ENCODE measurements around the gene VAC14.

VAC14 gene

DNA sequence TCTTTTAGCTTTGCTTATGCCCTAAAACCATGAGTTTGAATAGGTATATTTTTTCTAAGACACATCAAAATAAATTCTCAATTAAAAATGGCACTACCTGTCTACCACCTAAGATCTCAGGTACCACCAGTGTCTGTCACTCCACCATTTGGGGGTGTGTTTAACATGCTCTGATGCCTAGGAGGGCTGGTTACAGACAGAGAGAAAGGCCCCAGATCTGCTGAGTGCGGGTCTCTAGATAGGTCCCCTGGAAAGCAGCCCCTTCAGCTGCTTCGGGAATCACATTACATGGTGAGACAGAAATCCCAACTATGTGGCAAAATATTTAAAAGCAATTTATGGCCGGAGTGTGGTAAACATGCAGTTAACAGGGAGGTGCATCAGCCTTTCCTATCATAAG lies 653 bp upstream of the VAC14 start:
- Histone ChIP-seq H3K9ac (ENCODE audit: low read length) (no peak overlapping the region), H3K27me3 (replicated peaks; ENCODE audit: control insufficient read depth, insufficient read depth, low read length) (no peaks in the 10 kb centered on the region), H3K36me3 (ENCODE audit: control insufficient read depth, insufficient read depth, low read length, severe bottlenecking) (no peaks in the 10 kb centered on the region), H3K4me1 (ENCODE audit: control insufficient read depth, insufficient read depth, low read length) (peaks cover 11% of the 10 kb centered on the region), H3K4me3 (ENCODE audit: low read length) (peak overlapping the region; percentile 98), H3K9me3 (ENCODE audit: control insufficient read depth, low read length) (peaks cover 5% of the 10 kb centered on the region)
- DNase-seq (ENCODE audit: low read depth) = no peak

DNA sequence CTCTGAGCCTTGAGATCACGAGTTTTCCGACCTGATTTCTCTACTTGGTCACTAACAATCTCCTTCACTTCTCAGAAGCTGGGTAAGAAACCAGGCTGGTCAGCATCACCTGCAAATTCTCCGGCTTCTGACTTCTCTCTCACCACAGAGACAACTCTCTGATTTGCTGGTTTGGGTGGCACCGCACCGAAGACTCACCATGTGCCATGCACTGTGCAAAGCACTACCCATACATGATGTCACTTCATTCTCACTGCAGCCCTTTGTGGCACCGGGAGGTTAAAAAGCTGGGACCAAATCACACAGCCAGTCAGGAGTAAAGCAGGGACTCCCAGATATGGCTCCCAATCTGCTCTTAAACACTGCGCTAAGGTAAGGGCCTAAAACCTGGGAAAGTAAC lies 647 bp downstream of the VAC14 start:
- H3K4me3 ChIP-seq (ENCODE audit: low read length) = peak overlapping the region; percentile 98
- no peaks in the 10 kb centered on the region for H3K36me3 ChIP-seq (ENCODE audit: control insufficient read depth, insufficient read depth, low read length, severe bottlenecking)
- peaks cover 5% of the 10 kb centered on the region for H3K9me3 ChIP-seq (ENCODE audit: control insufficient read depth, low read length)
- DNase-seq (ENCODE audit: low read depth) = no peak
- H3K27me3 ChIP-seq (replicated peaks; ENCODE audit: control insufficient read depth, insufficient read depth, low read length) = no peaks in the 10 kb centered on the region
- peak overlapping the region; percentile 94 for H3K9ac ChIP-seq (ENCODE audit: low read length)
- peaks cover 11% of the 10 kb centered on the region for H3K4me1 ChIP-seq (ENCODE audit: control insufficient read depth, insufficient read depth, low read length)

DNA sequence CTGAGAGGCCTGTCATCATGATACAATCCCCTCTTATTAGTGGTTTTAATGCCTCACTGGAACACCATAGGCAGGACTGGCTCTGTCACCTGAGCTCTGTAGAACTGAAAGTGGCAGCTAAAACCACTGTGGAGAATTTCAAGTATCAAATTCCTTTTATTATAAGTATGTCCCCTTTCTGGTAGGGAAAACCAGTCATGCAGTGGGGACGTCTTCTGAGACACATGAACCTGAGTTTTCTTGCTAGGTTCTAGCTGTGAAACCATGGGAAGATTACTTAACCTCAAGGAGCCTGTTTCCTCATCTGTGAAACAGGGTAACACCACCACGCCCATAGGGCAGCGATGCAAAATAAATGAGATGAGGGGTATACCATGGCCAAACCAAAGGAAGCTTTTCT lies 4.7 kb downstream of the VAC14 start:
- peaks cover 10% of the 10 kb centered on the region for H3K4me1 ChIP-seq (ENCODE audit: control insufficient read depth, insufficient read depth, low read length)
- no peak overlapping the region for H3K9ac ChIP-seq (ENCODE audit: low read length)
- no peaks in the 10 kb centered on the region for H3K27me3 ChIP-seq (replicated peaks; ENCODE audit: control insufficient read depth, insufficient read depth, low read length)
- H3K9me3 ChIP-seq (ENCODE audit: control insufficient read depth, low read length) = no peaks in the 10 kb centered on the region
- DNase-seq (ENCODE audit: low read depth) = no peak
- H3K36me3 ChIP-seq (ENCODE audit: control insufficient read depth, insufficient read depth, low read length, severe bottlenecking) = no peaks in the 10 kb centered on the region
- no peak overlapping the region for H3K4me3 ChIP-seq (ENCODE audit: low read length)

DNA sequence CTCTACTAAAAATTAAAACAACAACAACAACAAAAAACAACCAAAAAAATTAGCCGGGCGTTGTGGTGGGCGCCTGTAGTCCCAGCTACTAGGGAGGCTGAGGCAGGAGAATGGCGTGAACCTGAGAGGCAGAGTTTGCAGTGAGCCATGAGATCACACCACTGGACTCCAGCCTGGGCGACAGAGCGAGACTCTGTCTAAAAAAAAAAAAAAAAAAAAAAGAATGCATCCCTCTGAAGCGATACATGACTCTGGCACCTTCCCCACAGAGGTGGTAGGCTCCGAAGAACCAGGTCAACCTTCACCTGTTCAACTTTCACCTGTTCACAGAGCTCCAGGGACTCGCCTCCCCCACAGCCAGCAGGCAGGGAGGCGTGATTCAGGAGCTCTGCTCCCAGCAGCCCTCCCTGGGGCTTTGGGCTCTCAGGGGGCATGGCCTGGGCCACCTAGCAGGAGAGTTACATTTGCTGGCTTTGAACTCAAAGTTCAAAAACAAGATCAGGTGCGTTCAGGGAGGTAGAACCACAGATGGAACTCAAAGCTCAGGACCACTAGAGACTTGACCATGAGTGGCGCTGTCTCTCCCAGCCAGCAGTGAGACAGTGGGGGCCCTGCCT lies 5.6 kb downstream of the VAC14 start:
- H3K27me3 ChIP-seq (replicated peaks; ENCODE audit: control insufficient read depth, insufficient read depth, low read length) = no peaks in the 10 kb centered on the region
- DNase-seq (ENCODE audit: low read depth) = no peak
- no peak overlapping the region for H3K9ac ChIP-seq (ENCODE audit: low read length)
- no peaks in the 10 kb centered on the region for H3K36me3 ChIP-seq (ENCODE audit: control insufficient read depth, insufficient read depth, low read length, severe bottlenecking)
- peaks cover 7% of the 10 kb centered on the region for H3K4me1 ChIP-seq (ENCODE audit: control insufficient read depth, insufficient read depth, low read length)
- H3K4me3 ChIP-seq (ENCODE audit: low read length) = no peak overlapping the region
- no peaks in the 10 kb centered on the region for H3K9me3 ChIP-seq (ENCODE audit: control insufficient read depth, low read length)

DNA sequence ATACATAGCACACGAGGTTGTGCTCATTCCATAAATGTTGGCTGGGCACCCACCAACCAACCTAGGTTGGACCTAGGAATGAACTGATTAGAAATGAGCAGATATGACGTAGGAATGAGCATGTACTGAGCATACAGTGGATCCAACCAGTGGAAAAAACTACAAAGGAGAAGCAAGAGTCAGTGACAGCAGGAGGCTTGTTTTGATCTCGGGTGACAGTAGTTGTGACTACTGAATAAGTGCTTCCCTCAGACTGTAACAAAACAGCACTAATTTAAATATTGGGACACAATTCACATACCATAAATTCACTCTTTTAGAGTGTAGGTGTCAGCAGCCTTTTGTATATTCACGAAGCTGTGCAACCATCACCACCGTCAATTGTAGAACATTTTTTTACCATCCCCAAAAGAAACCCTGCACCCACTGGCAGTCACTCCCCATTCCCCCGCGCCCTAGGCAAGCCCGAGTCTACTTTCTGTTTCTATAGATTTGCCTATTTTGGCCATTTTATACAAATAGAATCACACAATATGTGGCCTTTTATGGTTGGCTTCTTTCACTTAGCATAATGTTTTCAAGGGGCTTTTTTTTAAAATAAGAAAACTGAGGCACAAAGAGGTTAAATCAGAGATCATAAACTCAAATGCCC lies 7.0 kb downstream of the VAC14 start:
- Histone ChIP-seq H3K27me3 (replicated peaks; ENCODE audit: control insufficient read depth, insufficient read depth, low read length) (no peaks in the 10 kb centered on the region), H3K9ac (ENCODE audit: low read length) (no peak overlapping the region), H3K4me3 (ENCODE audit: low read length) (no peak overlapping the region), H3K36me3 (ENCODE audit: control insufficient read depth, insufficient read depth, low read length, severe bottlenecking) (no peaks in the 10 kb centered on the region), H3K4me1 (ENCODE audit: control insufficient read depth, insufficient read depth, low read length) (peaks cover 3% of the 10 kb centered on the region), H3K9me3 (ENCODE audit: control insufficient read depth, low read length) (no peaks in the 10 kb centered on the region)
- DNase-seq (ENCODE audit: low read depth) = no peak

DNA sequence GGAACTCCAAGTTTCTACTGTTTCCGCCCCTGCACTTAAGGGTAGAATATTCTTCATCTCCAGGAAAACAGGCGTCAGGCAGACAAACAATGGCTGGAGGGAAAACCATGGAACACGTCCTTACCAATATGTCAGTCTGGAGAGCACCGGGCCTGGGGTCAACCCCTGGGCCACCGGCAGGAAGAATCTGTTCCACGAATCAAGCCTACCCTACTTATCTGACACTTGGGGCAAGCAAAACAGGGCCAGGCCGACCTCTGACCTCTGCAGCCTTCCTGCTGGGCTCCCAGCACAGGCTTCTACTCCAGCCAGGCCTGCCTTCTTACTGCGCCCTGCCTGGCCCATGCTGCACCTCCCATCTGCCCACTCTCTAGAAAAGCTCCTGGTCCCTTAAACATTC lies 10.1 kb downstream of the VAC14 start:
- H3K4me3 ChIP-seq (ENCODE audit: low read length) = no peak overlapping the region
- DNase-seq (ENCODE audit: low read depth) = no peak

DNA sequence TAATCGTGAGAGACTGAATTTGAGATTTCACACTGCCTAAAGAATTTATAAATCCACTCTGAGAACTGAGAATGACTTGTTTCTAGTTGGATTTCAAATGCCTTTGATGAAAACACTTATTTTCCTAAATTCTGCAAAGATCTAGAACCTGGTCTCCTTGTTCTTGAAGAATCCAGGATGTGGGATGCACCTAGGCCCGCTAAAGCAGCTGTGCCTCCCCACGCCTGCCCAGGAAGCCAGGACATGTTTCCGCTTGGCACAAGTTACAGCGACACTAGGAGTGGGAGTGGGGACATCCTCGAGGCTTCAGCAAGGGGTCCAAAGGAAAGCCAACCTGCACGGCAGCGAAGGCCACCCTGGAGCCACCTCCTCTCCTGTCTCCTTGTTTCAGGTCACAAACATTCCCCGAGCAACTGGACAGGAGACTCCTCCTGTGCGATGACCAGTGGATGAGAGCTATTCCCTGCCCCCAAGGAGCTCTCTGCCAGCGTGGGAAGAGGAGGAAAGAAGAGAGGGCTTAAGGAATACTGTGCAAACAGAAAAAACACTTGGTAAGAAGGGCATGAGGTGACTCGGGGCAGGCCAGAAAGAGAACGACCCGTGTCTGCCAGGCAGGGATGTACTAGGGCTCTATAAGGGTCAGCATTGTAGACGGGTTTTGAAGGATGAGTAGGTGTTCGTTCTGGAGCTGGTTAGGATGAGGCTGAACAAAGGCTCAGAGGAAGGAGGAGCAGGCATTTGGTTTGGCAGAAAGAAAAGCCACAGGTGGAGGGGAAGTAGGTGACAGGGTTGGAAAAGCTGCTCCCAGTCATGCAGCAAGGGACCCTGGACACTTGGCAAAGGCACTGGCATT lies 11.1 kb downstream of the VAC14 start:
- Histone ChIP-seq H3K4me1 (ENCODE audit: control insufficient read depth, insufficient read depth, low read length) (peaks cover 7% of the 10 kb centered on the region), H3K9ac (ENCODE audit: low read length) (no peak overlapping the region), H3K36me3 (ENCODE audit: control insufficient read depth, insufficient read depth, low read length, severe bottlenecking) (peaks cover 13% of the 10 kb centered on the region), H3K9me3 (ENCODE audit: control insufficient read depth, low read length) (no peaks in the 10 kb centered on the region), H3K27me3 (replicated peaks; ENCODE audit: control insufficient read depth, insufficient read depth, low read length) (no peaks in the 10 kb centered on the region), H3K4me3 (ENCODE audit: low read length) (no peak overlapping the region)
- no peak for DNase-seq (ENCODE audit: low read depth)

More for the DNA sequence above, 10.1 kb downstream of the VAC14 start:
- H3K36me3 ChIP-seq (ENCODE audit: control insufficient read depth, insufficient read depth, low read length, severe bottlenecking) = peaks cover 4% of the 10 kb centered on the region
- H3K27me3 ChIP-seq (replicated peaks; ENCODE audit: control insufficient read depth, insufficient read depth, low read length) = no peaks in the 10 kb centered on the region
- no peaks in the 10 kb centered on the region for H3K9me3 ChIP-seq (ENCODE audit: control insufficient read depth, low read length)
- H3K4me1 ChIP-seq (ENCODE audit: control insufficient read depth, insufficient read depth, low read length) = peaks cover 7% of the 10 kb centered on the region
- H3K9ac ChIP-seq (ENCODE audit: low read length) = no peak overlapping the region

DNA sequence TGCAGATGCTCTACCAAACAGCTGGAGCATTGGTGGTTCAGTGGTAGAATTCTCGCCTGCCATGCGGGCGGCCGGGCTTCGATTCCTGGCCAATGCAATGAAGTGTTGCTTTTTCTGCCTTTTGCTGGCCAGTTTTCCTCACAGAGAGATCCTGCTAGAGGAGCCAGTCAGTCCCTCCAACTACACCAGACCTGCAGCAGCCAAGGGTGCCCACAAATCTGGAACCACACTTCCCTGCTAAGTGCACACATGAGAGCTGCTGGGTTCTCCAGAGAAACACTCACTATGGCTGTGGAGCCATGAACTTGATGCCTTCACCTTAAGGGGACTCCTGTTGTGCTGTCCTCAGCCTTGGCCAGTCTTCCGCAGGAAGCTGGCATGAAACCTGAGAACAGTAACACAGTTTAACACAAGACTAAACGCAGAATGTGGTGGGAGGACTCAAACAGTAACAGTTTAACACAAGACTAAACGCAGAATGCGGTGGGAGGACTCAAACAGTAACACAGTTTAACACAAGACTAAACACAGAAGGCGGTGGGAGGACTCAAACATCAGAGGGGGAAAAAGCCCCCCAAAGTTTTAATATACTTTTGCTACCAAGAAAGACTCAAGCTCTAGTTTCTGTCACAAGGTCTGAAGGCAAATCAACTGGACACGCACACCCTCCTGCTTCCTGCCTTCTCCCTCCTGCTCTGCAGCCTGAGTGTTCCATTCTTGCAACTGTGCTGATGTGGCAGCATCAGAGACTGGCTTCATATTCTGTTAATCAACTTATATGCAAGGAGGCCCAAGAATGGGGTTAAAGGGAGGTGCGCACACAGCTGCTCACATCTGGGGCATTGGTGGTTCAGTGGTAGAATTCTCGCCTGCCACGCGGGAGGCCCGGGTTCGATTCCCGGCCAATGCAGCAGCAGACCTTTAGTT lies 12.0 kb downstream of the VAC14 start:
- Histone ChIP-seq H3K4me1 (ENCODE audit: control insufficient read depth, insufficient read depth, low read length) (peaks cover 7% of the 10 kb centered on the region), H3K9me3 (ENCODE audit: control insufficient read depth, low read length) (no peaks in the 10 kb centered on the region), H3K36me3 (ENCODE audit: control insufficient read depth, insufficient read depth, low read length, severe bottlenecking) (peaks cover 22% of the 10 kb centered on the region), H3K27me3 (replicated peaks; ENCODE audit: control insufficient read depth, insufficient read depth, low read length) (no peaks in the 10 kb centered on the region), H3K4me3 (ENCODE audit: low read length) (peak overlapping the region; percentile 6), H3K9ac (ENCODE audit: low read length) (peak overlapping the region; percentile 46)
- peak; percentile 77 for DNase-seq (ENCODE audit: low read depth)

DNA sequence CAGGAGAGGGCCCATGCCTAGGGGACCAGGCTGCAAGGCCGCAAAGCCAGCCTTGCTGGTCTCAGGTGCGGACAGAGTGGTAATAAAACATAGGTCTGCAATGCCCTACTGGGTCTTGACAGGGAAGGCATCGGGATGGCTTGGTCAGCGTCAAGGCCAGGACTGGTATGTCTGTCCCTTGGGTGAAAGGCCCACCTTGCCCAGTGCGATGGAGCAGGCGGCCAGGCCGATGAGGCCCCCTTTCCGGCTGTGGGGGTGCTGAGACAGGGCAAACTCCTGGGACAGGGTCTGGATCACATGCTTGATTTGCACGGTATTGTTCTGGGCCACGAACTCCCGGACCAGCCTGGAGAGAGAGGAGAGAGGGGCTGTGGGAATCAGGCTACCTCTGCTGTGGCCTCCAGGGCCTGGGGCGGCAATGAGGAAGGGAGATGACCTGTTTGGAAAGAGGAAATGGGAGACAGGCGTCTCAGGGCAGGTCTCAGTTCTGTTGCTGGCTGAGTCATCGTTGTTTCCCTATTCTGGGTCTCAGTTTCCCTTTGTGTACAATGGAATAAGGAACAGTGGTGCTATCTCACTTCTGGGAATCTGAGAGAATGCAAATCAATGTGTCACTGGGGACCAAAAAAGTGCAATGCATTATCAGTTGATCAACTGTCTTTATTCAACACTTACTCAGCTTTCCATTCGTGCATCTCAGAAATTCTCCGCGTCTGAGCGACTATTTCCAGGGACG lies 14.8 kb downstream of the VAC14 start:
- H3K4me3 ChIP-seq (ENCODE audit: low read length) = no peak overlapping the region

DNA sequence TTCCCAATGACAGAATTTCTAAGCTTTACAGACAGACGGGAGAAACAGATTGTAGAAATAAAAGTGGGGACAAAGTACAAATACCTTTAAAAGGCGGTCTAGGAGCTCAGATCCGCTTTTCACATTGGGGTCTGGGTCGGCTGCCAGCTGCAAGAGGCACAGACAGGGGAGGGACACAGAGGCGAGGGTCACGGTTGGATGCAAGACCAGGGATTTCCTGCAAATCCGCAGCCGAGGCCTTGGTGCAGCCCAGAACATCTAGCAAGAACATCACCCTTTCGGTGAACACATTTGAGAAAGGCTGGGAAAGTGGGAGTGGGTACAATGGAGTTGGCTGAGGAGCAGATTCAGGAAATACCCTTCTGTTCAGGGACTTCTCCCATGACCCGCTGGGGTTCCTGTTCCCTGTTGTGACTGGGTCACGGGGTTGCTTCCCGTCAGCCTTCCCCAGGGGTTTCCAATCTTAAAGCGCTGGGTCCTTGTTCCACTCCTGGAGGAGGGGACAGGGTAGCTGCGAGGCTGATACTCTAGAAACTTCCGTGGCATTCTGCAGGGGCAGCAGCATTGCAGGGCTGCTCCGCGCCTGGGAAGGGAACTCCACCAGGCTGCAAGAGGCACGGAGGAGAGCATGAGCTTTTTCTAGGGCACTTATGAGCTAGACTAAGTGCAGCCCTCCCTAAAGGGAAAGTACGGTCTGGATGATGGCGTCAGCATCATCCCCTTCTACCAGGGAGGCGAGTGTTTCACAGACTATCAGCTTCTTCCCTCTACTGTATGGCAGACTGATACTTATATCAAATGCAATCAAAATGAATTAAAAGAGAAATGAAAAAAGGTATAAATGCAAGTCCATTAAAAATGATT lies 16.0 kb downstream of the VAC14 start:
- no peak for DNase-seq (ENCODE audit: low read depth)
- Histone ChIP-seq H3K36me3 (ENCODE audit: control insufficient read depth, insufficient read depth, low read length, severe bottlenecking) (peaks cover 61% of the 10 kb centered on the region), H3K4me3 (ENCODE audit: low read length) (no peak overlapping the region), H3K9ac (ENCODE audit: low read length) (no peak overlapping the region), H3K4me1 (ENCODE audit: control insufficient read depth, insufficient read depth, low read length) (peaks cover 7% of the 10 kb centered on the region), H3K27me3 (replicated peaks; ENCODE audit: control insufficient read depth, insufficient read depth, low read length) (no peaks in the 10 kb centered on the region), H3K9me3 (ENCODE audit: control insufficient read depth, low read length) (no peaks in the 10 kb centered on the region)

More for the DNA sequence above, 14.8 kb downstream of the VAC14 start:
- no peak for DNase-seq (ENCODE audit: low read depth)
- Histone ChIP-seq H3K9ac (ENCODE audit: low read length) (no peak overlapping the region), H3K4me1 (ENCODE audit: control insufficient read depth, insufficient read depth, low read length) (peaks cover 7% of the 10 kb centered on the region), H3K27me3 (replicated peaks; ENCODE audit: control insufficient read depth, insufficient read depth, low read length) (no peaks in the 10 kb centered on the region), H3K36me3 (ENCODE audit: control insufficient read depth, insufficient read depth, low read length, severe bottlenecking) (peaks cover 49% of the 10 kb centered on the region), H3K9me3 (ENCODE audit: control insufficient read depth, low read length) (no peaks in the 10 kb centered on the region)
